GM19238 (cell line): ENCODE data around the gene KCTD11.

Source experiments
- DNase-seq: peaks from one replicate; pipeline ENCODE4 v3.0.0; 2011; ENCODE audit warnings: low spot score; ENCODE audit not compliant: insufficient read length

Gene KCTD11

GRCh38 chr17:7351665-7352502 is at the start of gene KCTD11:
TSS of gene KCTD11 (plus strand) at chr17:7352162.
- DNase-seq: peak; percentile 93

- no peak for DNase-seq
These were observed 47.8 kb upstream of the KCTD11 start for GRCh38 chr17:7304179-7304578.

- DNase-seq: peak; percentile 97
These were observed 44.9 kb upstream of the KCTD11 start, which contains the start of gene EIF5A for GRCh38 chr17:7306911-7307685. TSS of gene EIF5A (plus strand) at chr17:7307628. CDS start at chr17:7309636, 2,008 bp downstream.

GRCh38 chr17:7307686-7308624 is 44.0 kb upstream of the KCTD11 start:
- DNase-seq: no peak

GRCh38 chr17:7308625-7309433 is 43.1 kb upstream of the KCTD11 start:
- DNase-seq: peak; percentile 76

GRCh38 chr17:7309628-7310027 is 42.3 kb upstream of the KCTD11 start:
- DNase-seq: no peak

- no peak for DNase-seq
These were observed 40.8 kb upstream of the KCTD11 start for GRCh38 chr17:7311110-7311705.

GRCh38 chr17:7312432-7313087 is 39.4 kb upstream of the KCTD11 start:
- no peak for DNase-seq

- DNase-seq: no peak
These were observed 38.7 kb upstream of the KCTD11 start for GRCh38 chr17:7313088-7313889.

GRCh38 chr17:7313890-7314718 is 37.9 kb upstream of the KCTD11 start:
- DNase-seq: no peak

- peak; percentile 99 for DNase-seq
These were observed 37.0 kb upstream of the KCTD11 start, which contains the start of gene GPS2 for GRCh38 chr17:7314719-7315569. TSS of gene GPS2 (minus strand) at chr17:7315360. CDS start at chr17:7315052, 308 bp downstream.

GRCh38 chr17:7315570-7316235 is 36.3 kb upstream of the KCTD11 start:
- no peak for DNase-seq

- DNase-seq: no peak
These were observed 34.7 kb upstream of the KCTD11 start for GRCh38 chr17:7317161-7317803.

GRCh38 chr17:7318121-7318860 is 33.7 kb upstream of the KCTD11 start:
- DNase-seq: no peak

- no peak for DNase-seq
These were observed 30.5 kb upstream of the KCTD11 start for GRCh38 chr17:7321466-7321865.
